Measurements from ENCODE around the gene KLHL3.
A peak's percentile ranks its signal among the peaks of the same experiment; 100 is the strongest.

Gene KLHL3

DNA sequence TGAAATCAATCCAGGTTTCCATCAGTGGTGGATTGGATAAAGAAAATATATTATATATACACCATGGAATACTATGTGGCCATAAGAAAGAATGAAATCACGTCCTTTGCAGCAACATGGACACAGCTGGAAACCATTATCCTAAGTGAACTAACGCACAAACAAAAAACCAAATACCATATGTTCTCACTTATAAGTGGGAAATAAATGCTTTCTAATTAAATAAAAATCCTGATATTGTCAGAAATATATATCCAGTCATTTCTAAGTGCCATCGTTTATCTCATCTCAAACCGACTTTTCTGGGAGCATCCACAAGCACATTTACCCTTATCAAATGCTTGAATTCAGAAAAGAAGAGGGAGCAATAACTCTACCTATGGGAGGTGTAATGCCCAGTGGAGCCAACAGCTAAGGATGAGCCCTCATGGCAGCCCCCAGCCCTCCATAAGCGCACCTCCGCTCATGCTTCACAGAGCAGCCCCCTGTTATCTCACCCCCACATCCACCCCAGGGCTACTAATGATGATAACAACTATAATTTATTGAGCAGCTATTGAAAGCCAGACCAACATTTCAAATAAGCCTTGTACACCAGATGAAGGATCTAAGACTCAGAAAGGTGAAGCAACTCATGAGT lies 135.0 kb downstream of the KLHL3 start:
- TF ChIP-seq CTCF (IDR thresholded peaks at IDR 0.05; ENCODE audit: low read depth, low read length) = no peak
- no peak overlapping the region for H3K4me3 ChIP-seq (replicated peaks in 1 of 2; ENCODE audit: low read depth in 2 of 2, low read length in 2 of 2)
- DNase-seq (ENCODE audit: low read depth in 2 of 2) = no peak

- no peak for DNase-seq (ENCODE audit: low read depth in 2 of 2)
- H3K4me3 ChIP-seq (replicated peaks in 1 of 2; ENCODE audit: low read depth in 2 of 2, low read length in 2 of 2) = no peak overlapping the region
- TF ChIP-seq CTCF (IDR thresholded peaks at IDR 0.05; ENCODE audit: low read depth, low read length) = no peak
Observed at GRCh38 chr5:137599457-137599856, 136.4 kb downstream of the KLHL3 start.

DNA sequence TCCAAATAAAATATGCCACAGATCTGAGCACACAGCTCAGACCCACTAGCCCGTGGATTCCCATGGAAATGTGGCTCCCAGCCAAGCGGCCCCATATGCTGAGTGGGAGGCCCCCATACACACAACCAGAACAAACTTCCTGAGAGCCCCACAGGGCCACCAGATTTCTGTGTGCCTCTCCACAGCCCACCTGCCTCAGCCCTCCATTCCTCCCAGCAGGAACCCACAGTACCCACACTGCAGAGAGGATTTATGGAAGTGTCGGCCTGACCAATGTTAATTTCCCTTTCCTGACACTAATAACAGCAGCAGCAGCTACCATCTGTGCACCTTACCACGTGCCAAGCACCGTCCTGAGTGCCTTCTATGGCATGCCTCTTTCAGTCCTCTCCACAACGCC lies 137.5 kb downstream of the KLHL3 start:
- no peak overlapping the region for H3K4me3 ChIP-seq (replicated peaks in 1 of 2; ENCODE audit: low read depth in 2 of 2, low read length in 2 of 2)
- no peak for TF ChIP-seq CTCF (IDR thresholded peaks at IDR 0.05; ENCODE audit: low read depth, low read length)
- DNase-seq (ENCODE audit: low read depth in 2 of 2) = no peak

DNA sequence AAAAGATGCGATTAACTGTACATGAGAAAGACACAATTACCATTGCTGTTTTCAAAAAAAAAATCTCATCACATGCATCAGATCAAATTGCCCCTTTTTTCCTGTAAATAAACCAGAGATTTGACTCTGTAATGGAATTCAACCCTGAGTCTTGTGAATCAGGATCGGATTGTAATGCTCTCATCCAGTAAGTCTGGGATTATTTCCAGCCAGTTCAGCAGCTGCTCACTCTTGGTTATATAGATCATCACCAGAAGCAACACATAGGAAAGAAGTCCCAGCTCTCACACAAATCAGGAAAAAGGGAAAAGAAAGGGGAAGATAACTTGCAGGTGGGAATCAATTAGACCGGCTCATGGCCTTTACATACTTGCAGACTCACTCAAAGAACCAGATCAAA lies 138.9 kb downstream of the KLHL3 start:
- TF ChIP-seq CTCF (IDR thresholded peaks at IDR 0.05; ENCODE audit: low read depth, low read length) = no peak
- H3K4me3 ChIP-seq (replicated peaks in 1 of 2; ENCODE audit: low read depth in 2 of 2, low read length in 2 of 2) = no peak overlapping the region
- DNase-seq (ENCODE audit: low read depth in 2 of 2) = no peak

DNA sequence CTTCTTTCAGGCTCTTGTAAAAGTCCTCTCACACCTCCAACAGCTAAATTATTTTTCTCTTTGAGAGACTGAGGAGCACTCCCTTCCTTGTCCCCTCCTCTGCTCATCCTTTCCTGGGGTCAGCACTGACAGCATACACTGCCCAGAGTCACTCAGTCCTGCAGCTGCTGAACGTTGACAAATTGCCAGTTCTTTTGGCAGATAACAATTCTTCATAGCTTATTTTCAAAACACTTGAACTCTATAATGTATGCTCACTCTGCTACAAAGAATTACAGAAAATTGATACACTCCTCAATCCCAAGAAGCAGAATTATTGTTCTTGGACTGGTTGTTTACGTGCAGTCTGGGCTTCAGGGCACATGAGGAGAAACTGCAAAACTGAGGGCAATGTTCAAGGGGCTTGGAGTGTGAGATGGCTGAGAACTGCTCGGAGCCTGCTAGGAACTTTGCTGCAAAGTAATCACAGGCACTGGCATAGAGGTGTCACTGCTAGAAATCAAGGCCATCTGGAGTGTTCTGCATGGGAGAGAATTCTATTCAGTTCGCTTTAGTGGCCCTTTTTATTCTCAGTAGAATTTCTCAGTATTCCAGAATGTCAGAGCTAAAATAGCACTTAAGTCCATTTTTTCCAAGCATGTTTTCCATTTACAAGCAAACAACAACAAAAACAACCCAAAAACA lies 140.4 kb downstream of the KLHL3 start:
- H3K4me3 ChIP-seq (replicated peaks in 1 of 2; ENCODE audit: low read depth in 2 of 2, low read length in 2 of 2) = no peak overlapping the region
- TF ChIP-seq CTCF (IDR thresholded peaks at IDR 0.05; ENCODE audit: low read depth, low read length) = no peak
- DNase-seq (ENCODE audit: low read depth in 2 of 2) = no peak

- no peak for TF ChIP-seq CTCF (IDR thresholded peaks at IDR 0.05; ENCODE audit: low read depth, low read length)
- peak; percentile 17 to 24 for DNase-seq (ENCODE audit: low read depth in 2 of 2)
- H3K4me3 ChIP-seq (replicated peaks in 1 of 2; ENCODE audit: low read depth in 2 of 2, low read length in 2 of 2) = no peak overlapping the region
Observed at GRCh38 chr5:137594717-137595116, 141.2 kb downstream of the KLHL3 start.

Measured in cardiac fibroblast (primary cell).